DOHH2 (cell line): ENCODE results near the gene LRRC61.

Source experiments
- EZH2phosphoT487 ChIP-seq: fragments of 200-600 bp; sonication (generic); IDR thresholded peaks from 2 replicates; pipeline ENCODE4 v1.6.1; 2017; ENCODE audit warnings: borderline replicate concordance, mild to moderate bottlenecking, antibody characterized with exemption, low read length, moderate library complexity, mixed read lengths
- TF ChIP-seq, protein P1 (sequence below): fragments of 200-600 bp; sonication (generic); IDR thresholded peaks from one replicate; pipeline ENCODE4 v1.5.1; 2014; ENCODE audit warnings: antibody characterized with exemption, mild to moderate bottlenecking, low read depth, low read length; ENCODE audit not compliant: poor library complexity, severe bottlenecking

GRCh38 chr7:150356265-150356897 is 33.2 kb downstream of the LRRC61 start:
- TF ChIP-seq, protein P1, sequence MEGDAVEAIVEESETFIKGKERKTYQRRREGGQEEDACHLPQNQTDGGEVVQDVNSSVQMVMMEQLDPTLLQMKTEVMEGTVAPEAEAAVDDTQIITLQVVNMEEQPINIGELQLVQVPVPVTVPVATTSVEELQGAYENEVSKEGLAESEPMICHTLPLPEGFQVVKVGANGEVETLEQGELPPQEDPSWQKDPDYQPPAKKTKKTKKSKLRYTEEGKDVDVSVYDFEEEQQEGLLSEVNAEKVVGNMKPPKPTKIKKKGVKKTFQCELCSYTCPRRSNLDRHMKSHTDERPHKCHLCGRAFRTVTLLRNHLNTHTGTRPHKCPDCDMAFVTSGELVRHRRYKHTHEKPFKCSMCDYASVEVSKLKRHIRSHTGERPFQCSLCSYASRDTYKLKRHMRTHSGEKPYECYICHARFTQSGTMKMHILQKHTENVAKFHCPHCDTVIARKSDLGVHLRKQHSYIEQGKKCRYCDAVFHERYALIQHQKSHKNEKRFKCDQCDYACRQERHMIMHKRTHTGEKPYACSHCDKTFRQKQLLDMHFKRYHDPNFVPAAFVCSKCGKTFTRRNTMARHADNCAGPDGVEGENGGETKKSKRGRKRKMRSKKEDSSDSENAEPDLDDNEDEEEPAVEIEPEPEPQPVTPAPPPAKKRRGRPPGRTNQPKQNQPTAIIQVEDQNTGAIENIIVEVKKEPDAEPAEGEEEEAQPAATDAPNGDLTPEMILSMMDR, result peak; percentile 93
- no peak for TF ChIP-seq EZH2phosphoT487
